Choroid plexus epithelial cell (primary cell): ENCODE data around the gene ADAT2.

Experiments
- DNase-seq: peaks from one replicate; pipeline ENCODE4 v3.0.0-alpha.2; 2010; ENCODE audit warnings: low read depth
- H3K4me3 ChIP-seq: 2 replicates; pipeline ENCODE4 v1.5.1; 2011; ENCODE audit warnings: low read depth, mild to moderate bottlenecking, control low read depth, low read length, moderate library complexity
- TF ChIP-seq, protein P1 (sequence below): conservative IDR thresholded peaks from 2 replicates; pipeline ENCODE4 v1.5.1; 2011; ENCODE audit warnings: low read depth, mild to moderate bottlenecking, control low read depth, inconsistent platforms, low read length, moderate library complexity

The ADAT2 gene

GRCh38 chr6:143450453-143451371 is at the start of gene ADAT2, which contains the start of gene PEX3:
ADAT2 (minus strand) TSS chr6:143450695; CDS start chr6:143450658, 37 bp downstream.
PEX3 (plus strand) TSS chr6:143450805; CDS start chr6:143451043, 238 bp downstream.
- TF ChIP-seq, protein P1, sequence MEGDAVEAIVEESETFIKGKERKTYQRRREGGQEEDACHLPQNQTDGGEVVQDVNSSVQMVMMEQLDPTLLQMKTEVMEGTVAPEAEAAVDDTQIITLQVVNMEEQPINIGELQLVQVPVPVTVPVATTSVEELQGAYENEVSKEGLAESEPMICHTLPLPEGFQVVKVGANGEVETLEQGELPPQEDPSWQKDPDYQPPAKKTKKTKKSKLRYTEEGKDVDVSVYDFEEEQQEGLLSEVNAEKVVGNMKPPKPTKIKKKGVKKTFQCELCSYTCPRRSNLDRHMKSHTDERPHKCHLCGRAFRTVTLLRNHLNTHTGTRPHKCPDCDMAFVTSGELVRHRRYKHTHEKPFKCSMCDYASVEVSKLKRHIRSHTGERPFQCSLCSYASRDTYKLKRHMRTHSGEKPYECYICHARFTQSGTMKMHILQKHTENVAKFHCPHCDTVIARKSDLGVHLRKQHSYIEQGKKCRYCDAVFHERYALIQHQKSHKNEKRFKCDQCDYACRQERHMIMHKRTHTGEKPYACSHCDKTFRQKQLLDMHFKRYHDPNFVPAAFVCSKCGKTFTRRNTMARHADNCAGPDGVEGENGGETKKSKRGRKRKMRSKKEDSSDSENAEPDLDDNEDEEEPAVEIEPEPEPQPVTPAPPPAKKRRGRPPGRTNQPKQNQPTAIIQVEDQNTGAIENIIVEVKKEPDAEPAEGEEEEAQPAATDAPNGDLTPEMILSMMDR = no peak
- peak; percentile 95 for DNase-seq
- H3K4me3 ChIP-seq = peak within 1 kb of the TSS; percentile 86

DNA sequence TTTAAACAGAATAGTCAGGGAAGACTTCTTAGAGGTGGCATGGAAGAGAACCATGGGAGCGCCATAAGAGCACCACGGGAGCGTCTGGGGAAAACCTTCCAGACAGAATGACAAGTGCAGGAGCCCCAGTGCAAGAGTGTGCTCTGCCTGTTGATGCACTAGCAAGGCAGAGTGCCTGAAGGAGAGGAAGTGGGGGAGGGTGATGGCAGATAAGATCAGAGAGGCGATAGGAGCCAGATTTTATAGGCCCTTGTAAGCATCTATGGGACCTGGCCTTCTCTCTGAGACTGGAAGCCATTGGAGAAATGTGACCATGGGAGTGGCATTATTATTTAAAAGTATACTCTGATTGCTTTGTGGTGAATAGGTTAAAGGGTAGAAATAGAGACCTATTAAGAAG is 47.9 kb upstream of the ADAT2 start:
- TF ChIP-seq, protein P1 = no peak
- no peak for DNase-seq
- H3K4me3 ChIP-seq = no peak overlapping the region

DNA sequence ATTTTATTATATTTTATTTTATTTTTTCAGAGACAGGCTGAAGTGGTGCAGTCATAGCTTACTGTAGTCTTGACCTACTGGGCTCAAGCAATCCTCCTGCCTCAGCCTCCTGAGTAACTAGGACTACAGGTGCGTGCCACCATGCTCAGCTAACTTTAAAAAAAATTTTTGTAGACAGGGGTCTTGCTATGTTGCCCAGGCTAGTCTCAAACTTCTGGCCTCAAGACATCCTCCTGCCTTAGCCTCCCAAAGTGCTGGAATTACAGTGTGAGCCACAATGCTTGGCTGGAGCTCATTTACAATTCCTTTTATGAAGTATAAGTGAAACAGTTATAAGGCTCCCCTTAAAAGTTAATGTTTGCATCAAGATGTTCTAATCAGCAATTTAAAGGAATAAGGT is 46.5 kb upstream of the ADAT2 start:
- TF ChIP-seq, protein P1 = no peak
- no peak overlapping the region for H3K4me3 ChIP-seq
- DNase-seq = no peak

DNA sequence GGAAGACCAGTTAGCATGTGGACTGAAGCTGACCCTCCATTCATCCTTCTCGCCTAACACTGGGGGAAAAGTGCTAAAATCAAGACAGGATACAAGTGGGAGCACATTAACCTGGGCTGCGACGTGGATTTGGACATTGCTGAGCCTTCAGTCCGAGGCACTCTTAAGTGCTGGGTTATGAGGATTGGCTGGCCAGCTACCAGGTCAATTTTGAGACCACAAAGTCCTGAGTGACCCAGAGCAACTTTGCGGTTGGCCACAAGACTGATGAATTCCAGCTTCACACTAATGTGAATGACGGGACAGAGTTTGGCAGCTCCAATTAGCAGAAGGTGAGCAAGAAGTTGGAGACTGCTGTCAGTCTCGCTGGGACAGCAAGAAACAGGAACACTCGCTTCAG is 40.3 kb upstream of the ADAT2 start:
- DNase-seq = no peak
- TF ChIP-seq, protein P1 = no peak

DNA sequence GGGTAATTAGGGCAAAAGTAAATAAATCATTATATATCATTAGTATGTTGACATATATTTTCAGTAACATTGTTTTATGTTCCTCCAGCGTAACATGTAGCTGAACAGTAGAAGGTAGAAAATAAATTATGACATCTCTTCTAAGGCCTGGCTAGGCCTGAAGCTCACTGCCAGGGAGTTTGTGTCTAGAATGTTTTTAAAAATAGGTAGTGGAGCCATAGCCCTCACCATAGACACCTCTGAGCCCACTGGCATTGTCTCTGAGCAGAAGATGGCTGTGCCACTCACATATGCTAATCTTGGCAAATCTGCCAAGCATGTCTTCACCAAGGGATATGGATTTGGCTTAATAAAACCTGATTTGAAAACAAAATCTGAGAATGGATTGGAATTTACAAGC is 39.7 kb upstream of the ADAT2 start:
- DNase-seq = no peak
- TF ChIP-seq, protein P1 = no peak
- no peak overlapping the region for H3K4me3 ChIP-seq

More for the DNA sequence above, 40.3 kb upstream of the ADAT2 start:
- no peak overlapping the region for H3K4me3 ChIP-seq

DNA sequence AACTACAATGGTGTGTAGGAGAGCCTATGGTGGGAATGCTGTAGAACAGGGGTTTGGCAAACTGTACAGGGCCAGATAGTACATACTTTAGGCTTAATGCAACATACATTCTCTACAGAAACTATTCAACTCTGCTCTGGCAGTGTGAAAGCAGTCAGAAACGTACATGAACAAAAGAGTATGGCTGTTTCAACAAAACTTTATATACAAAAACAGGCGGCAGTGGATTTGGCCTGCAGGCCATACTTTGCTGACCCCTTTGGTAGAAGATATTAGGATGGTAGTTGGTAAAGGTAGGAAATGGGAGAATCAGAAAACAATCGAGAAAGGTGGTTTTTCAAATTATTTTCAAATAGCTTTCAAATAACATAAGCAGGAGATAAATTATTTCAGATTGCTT is 36.3 kb upstream of the ADAT2 start:
- TF ChIP-seq, protein P1 = no peak
- DNase-seq = no peak
- H3K4me3 ChIP-seq = no peak overlapping the region

- DNase-seq = no peak
- no peak overlapping the region for H3K4me3 ChIP-seq
- TF ChIP-seq, protein P1 = no peak
Observed at GRCh38 chr6:143485967-143486366, 35.5 kb upstream of the ADAT2 start.
